IMR-90 (cell line): ENCODE measurements around the gene PHF5A. TPM values are rescaled to one million over a fixed set of nuclear protein-coding genes. Genes with fewer than 3 reads are reported as not detected.

Experiments
- ATAC-seq: fragments of 200-7000 bp; cut with Tn5 transposase; 2 replicates; pipeline ENCODE4 v1.9.1; 2020; ENCODE audit warnings: low read depth, mild to moderate bottlenecking, moderate library complexity
- BruUV-seq: library from RNA; stranded (reverse); fragments of 400-500 nt; replicated peaks from 2 replicates; lab custom pipeline; 2021; lab: Mats Ljungman, UMichigan
- CTCF ChIA-PET: fragments of 300-600 bp; formaldehyde crosslinking; extraction: SDS; loops from one replicate; lab custom pipeline; 2021; ENCODE audit warnings: antibody characterized with exemption; lab: Yijun Ruan, JAX
- POLR2A ChIA-PET: fragments of 300-600 bp; sonication (Branson Sonifier 250); formaldehyde crosslinking; loops from one replicate; lab custom pipeline; 2022; ENCODE audit warnings: antibody characterized with exemption; ENCODE audit not compliant: unreplicated experiment; lab: Charles Lee
- DNase-seq: peaks from one replicate; pipeline ENCODE4 v3.0.0; 2013
- H2AFZ ChIP-seq: replicated peaks from 2 replicates; pipeline ENCODE3; 2013; ENCODE audit warnings: low read length, mild to moderate bottlenecking; ENCODE audit not compliant: poor library complexity
- H2AK5ac ChIP-seq: 2 replicates; pipeline ENCODE4 v1.6.1; 2013; ENCODE audit warnings: low read depth, low read length, inconsistent platforms
- H2AK9ac ChIP-seq: replicated peaks from 2 replicates; pipeline ENCODE3; 2013; ENCODE audit warnings: mild to moderate bottlenecking, low read depth, low read length, moderate library complexity; ENCODE audit not compliant: poor library complexity
- H2BK120ac ChIP-seq: 2 replicates; pipeline ENCODE4 v1.6.1; 2013; ENCODE audit warnings: low read depth, low read length, inconsistent platforms
- H2BK15ac ChIP-seq: 3 replicates; pipeline ENCODE4 v1.6.1; 2013; ENCODE audit warnings: low read depth, low read length, inconsistent platforms
- H2BK20ac ChIP-seq: 2 replicates; pipeline ENCODE4 v1.6.1; 2013; ENCODE audit warnings: low read depth, mild to moderate bottlenecking, inconsistent platforms, low read length, moderate library complexity
- H2BK5ac ChIP-seq: 2 replicates; pipeline ENCODE4 v1.6.1; 2013; ENCODE audit warnings: mild to moderate bottlenecking, low read depth, low read length, inconsistent platforms; ENCODE audit not compliant: poor library complexity, severe bottlenecking
- H3K14ac ChIP-seq: replicated peaks from 2 replicates; pipeline ENCODE4 v1.6.1; 2013; ENCODE audit warnings: low read depth, low read length, inconsistent platforms
- H3K18ac ChIP-seq: 2 replicates; pipeline ENCODE4 v1.6.1; 2013; ENCODE audit warnings: low read depth, low read length, control low read depth
- H3K23ac ChIP-seq: 2 replicates; pipeline ENCODE4 v1.6.1; 2013; ENCODE audit warnings: low read depth, low read length, inconsistent platforms
- H3K27ac ChIP-seq: 2 replicates; pipeline ENCODE4 v1.5.1; 2013; ENCODE audit warnings: mild to moderate bottlenecking, control low read depth, low read length; ENCODE audit not compliant: insufficient read depth
- H3K27me3 ChIP-seq: 2 replicates; pipeline ENCODE4 v1.6.1; 2013; ENCODE audit warnings: low read length; ENCODE audit not compliant: control insufficient read depth, insufficient read depth
- H3K36me3 ChIP-seq: 2 replicates; pipeline ENCODE4 v1.6.1; 2013; ENCODE audit warnings: low read length, mixed read lengths; ENCODE audit not compliant: control insufficient read depth, insufficient read depth
- H3K4ac ChIP-seq: 2 replicates; pipeline ENCODE4 v1.6.1; 2013; ENCODE audit warnings: low read depth, low read length, inconsistent platforms
- H3K4me1 ChIP-seq: 2 replicates; pipeline ENCODE4 v1.6.1; 2013; ENCODE audit warnings: low read length, mixed read lengths; ENCODE audit not compliant: control insufficient read depth, insufficient read depth
- H3K4me2 ChIP-seq: 2 replicates; pipeline ENCODE4 v1.6.1; 2013; ENCODE audit warnings: low read depth, mild to moderate bottlenecking, control low read depth, low read length, moderate library complexity
- H3K4me3 ChIP-seq: 2 replicates; pipeline ENCODE4 v1.5.1; 2013; ENCODE audit warnings: low read depth, mild to moderate bottlenecking, control low read depth, low read length, moderate library complexity; ENCODE audit not compliant: insufficient read depth
- H3K56ac ChIP-seq: 2 replicates; pipeline ENCODE4 v1.6.1; 2013; ENCODE audit warnings: low read length, inconsistent platforms; ENCODE audit not compliant: insufficient read depth; ENCODE audit errors: extremely low read depth
- H3K79me1 ChIP-seq, 2 experiments: 2 replicates each; pipeline ENCODE4 v1.6.1; 2013; ENCODE audit warnings: low read length in 2 of 2, inconsistent platforms in 1 of 2, low read depth in 1 of 2
- H3K9ac ChIP-seq: 2 replicates; pipeline ENCODE4 v1.6.1; 2013; ENCODE audit warnings: low read depth, low read length, control low read depth
- H3K9me1 ChIP-seq: 2 replicates; pipeline ENCODE4 v1.6.1; 2013; ENCODE audit warnings: low read length, inconsistent platforms; ENCODE audit not compliant: insufficient read depth
- H3K9me3 ChIP-seq: 2 replicates; pipeline ENCODE4 v1.6.1; 2013; ENCODE audit warnings: low read length; ENCODE audit not compliant: control insufficient read depth, insufficient read depth
- H4K20me1 ChIP-seq: 2 replicates; pipeline ENCODE4 v1.6.1; 2013; ENCODE audit warnings: low read length, inconsistent platforms; ENCODE audit not compliant: insufficient read depth
- H4K5ac ChIP-seq: 2 replicates; pipeline ENCODE4 v1.6.1; 2013; ENCODE audit warnings: mild to moderate bottlenecking, low read depth, low read length, control low read depth
- H4K8ac ChIP-seq, 2 experiments: 2 replicates each; pipeline ENCODE4 v1.6.1; 2013; ENCODE audit warnings: low read depth in 2 of 2, low read length in 2 of 2, control low read depth in 1 of 2, inconsistent platforms in 1 of 2
- H4K91ac ChIP-seq: 2 replicates; pipeline ENCODE4 v1.6.1; 2013; ENCODE audit warnings: low read depth, low read length, inconsistent platforms; ENCODE audit not compliant: insufficient read depth
- BHLHE40 ChIP-seq: fragments of 150-350 bp; IDR thresholded peaks from 2 replicates; pipeline ENCODE4 v1.6.1; 2016; ENCODE audit warnings: mild to moderate bottlenecking, low read depth, low read length
- CEBPB ChIP-seq: IDR thresholded peaks from 2 replicates; pipeline ENCODE4 v1.6.1; 2012; ENCODE audit warnings: low read depth, low read length, improper control_type of control experiment
- CHD1 ChIP-seq: IDR thresholded peaks from 2 replicates; pipeline ENCODE4 v1.6.1; 2012; ENCODE audit warnings: low read depth, low read length, improper control_type of control experiment
- CTCF ChIP-seq: conservative IDR thresholded peaks from 2 replicates; pipeline ENCODE4 v1.5.1; 2012; ENCODE audit warnings: mild to moderate bottlenecking, low read depth, low read length, improper control_type of control experiment
- ELK1 ChIP-seq: fragments of 150-350 bp; IDR thresholded peaks from 2 replicates; pipeline ENCODE4 v1.6.1; 2016; ENCODE audit warnings: low read depth, mild to moderate bottlenecking, low read length, moderate library complexity, borderline replicate concordance
- FOS ChIP-seq: fragments of 150-350 bp; IDR thresholded peaks from 2 replicates; pipeline ENCODE4 v1.6.1; 2016; ENCODE audit warnings: low read depth, low read length
- MAFK ChIP-seq: IDR thresholded peaks from 2 replicates; pipeline ENCODE4 v1.6.1; 2012; ENCODE audit warnings: low read depth, low read length, improper control_type of control experiment
- MAZ ChIP-seq: IDR thresholded peaks from 2 replicates; pipeline ENCODE4 v1.6.1; 2012; ENCODE audit warnings: low read depth, mild to moderate bottlenecking, low read length, improper control_type of control experiment, moderate library complexity, borderline replicate concordance
- MXI1 ChIP-seq: IDR thresholded peaks from 2 replicates; pipeline ENCODE4 v1.6.1; 2012; ENCODE audit warnings: low read depth, mild to moderate bottlenecking, low read length, moderate library complexity, borderline replicate concordance
- NFE2L2 ChIP-seq: fragments of 150-350 bp; IDR thresholded peaks from 2 replicates; pipeline ENCODE4 v1.6.1; 2016; ENCODE audit warnings: low read depth, mild to moderate bottlenecking, low read length
- POLR2A ChIP-seq: IDR thresholded peaks from 2 replicates; pipeline ENCODE4 v1.6.1; 2012; ENCODE audit warnings: mild to moderate bottlenecking, low read depth, low read length
- RAD21 ChIP-seq: IDR thresholded peaks from 2 replicates; pipeline ENCODE4 v1.6.1; 2012; ENCODE audit warnings: low read length, improper control_type of control experiment
- RCOR1 ChIP-seq: IDR thresholded peaks from 2 replicates; pipeline ENCODE4 v1.6.1; 2012; ENCODE audit warnings: mild to moderate bottlenecking, low read length, improper control_type of control experiment; ENCODE audit not compliant: insufficient replicate concordance
- RFX5 ChIP-seq: IDR thresholded peaks from 2 replicates; pipeline ENCODE4 v1.8.0; 2012; ENCODE audit warnings: low read depth, mild to moderate bottlenecking, low read length, moderate library complexity
- SMC3 ChIP-seq: fragments of 150-350 bp; IDR thresholded peaks from 2 replicates; pipeline ENCODE4 v1.6.1; 2016; ENCODE audit warnings: low read depth, mild to moderate bottlenecking, antibody characterized with exemption, low read length, moderate library complexity
- USF2 ChIP-seq: fragments of 150-350 bp; IDR thresholded peaks from 2 replicates; pipeline ENCODE4 v1.6.1; 2017; ENCODE audit warnings: mild to moderate bottlenecking, antibody characterized with exemption, low read length, low read depth
- WGBS, 2 experiments: methylation state at CpG; one replicate each; pipeline versions ENCODE4 v1.1.5 to v1.1.7; 2013; ENCODE audit warnings: missing lambda C conversion rate in 2 of 2; ENCODE audit not compliant: insufficient read length in 1 of 2; ENCODE audit errors: extremely low coverage in 2 of 2; 5-methylcytosine and 5-hydroxymethylcytosine counted together
- dilution Hi-C: fragments of 300-500 bp; cut with HindIII; formaldehyde crosslinking; loops from one replicate; pipeline ENCODE4 v1.14.3; 2018; ENCODE audit warnings: low sequenced_read_pairs; ENCODE audit not compliant: unreplicated experiment
- in situ Hi-C: fragments of 300-500 bp; cut with MboI; formaldehyde crosslinking; loops from 3 replicates; pipeline ENCODE4 v1.14.3; 2019; ENCODE audit warnings: low sequenced_read_pairs, inconsistent platforms, mixed read lengths
- intact Hi-C: fragments of 100-400 bp; cut with micrococcal nuclease; formaldehyde crosslinking; loops from 2 replicates; pipeline ENCODE4 v1.10.0; 2022
- polyA plus RNA-seq, 3 experiments: library from polyadenylated mRNA; depleted of rRNA; stranded (reverse); fragments of >200 nt; gene quantifications; 2 replicates each; pipeline ENCODE4 v1.2.3, GENCODE V29; 2012; ENCODE audit warnings: low replicate concordance in 1 of 3
- total RNA-seq: library from RNA; depleted of rRNA; stranded (reverse); fragments of >200 nt; gene quantifications from 2 replicates; pipeline ENCODE4 v1.2.3, GENCODE V29; 2012

PHF5A gene
- total and polyA plus RNA-seq, 2 of the 4 experiments (the other 2 are of a cell fraction): 50.9 to 54.9 TPM

- Histone ChIP-seq H3K27me3 (no peaks in the 10 kb centered on the region), H2AK9ac (no peak overlapping the region), H3K9me1 (peaks cover 9% of the 10 kb centered on the region), H3K23ac (no peak overlapping the region), H2AFZ (no peak overlapping the region), H2BK20ac (no peak overlapping the region), H2BK5ac (no peak overlapping the region), H4K91ac (no peak overlapping the region), H3K9ac (no peak overlapping the region), H2BK15ac (no peak overlapping the region), H3K4ac (no peak overlapping the region), H3K36me3 (peaks cover 16% of the 10 kb centered on the region), H3K18ac (no peak overlapping the region), H4K5ac (no peak overlapping the region), H2BK120ac (no peak overlapping the region), H3K27ac (no peak overlapping the region), H3K56ac (no peak overlapping the region), H3K4me2 (no peak overlapping the region), H4K20me1 (peaks cover 7% of the 10 kb centered on the region; the same call in 1 of the 2 replicates), H3K14ac (no peak overlapping the region), H3K79me1 (peaks cover 32 to 72% of the 10 kb centered on the region in 2 experiments), H3K4me3 (no peak overlapping the region), H3K9me3 (no peaks in the 10 kb centered on the region), H4K8ac (no peak overlapping the region), H3K4me1 (peaks cover 4% of the 10 kb centered on the region), H2AK5ac (no peak overlapping the region)
- TF ChIP-seq NFE2L2 (no peak), MXI1 (no peak), RFX5 (no peak), RCOR1 (no peak), CEBPB (no peak), CTCF (no peak), FOS (no peak), MAFK (no peak), MAZ (no peak), POLR2A (no peak), SMC3 (no peak), RAD21 (no peak), USF2 (no peak), BHLHE40 (no peak), CHD1 (no peak), ELK1 (no peak)
- in situ Hi-C loops (no loop called here), intact Hi-C loops (no loop called here), dilution Hi-C loops (no loop called here)
- ChIA-PET CTCF (no interaction called here), POLR2A (no interaction called here)
- DNase-seq (no peak), ATAC-seq (no peak)
- 100% methylated on average over 1 of the region's 2 CpGs; no CpG with 5 or more reads in 1 of the 2 experiments for WGBS, 2 experiments
- BruUV-seq: no TSS peak
These were observed 2.4 kb upstream of the PHF5A start for GRCh38 chr22:41470886-41471285.
